Testis (tissue), 3 donors: ENCODE measurements around the gene GRM3. TPM values are rescaled to one million over a fixed set of nuclear protein-coding genes. Genes with fewer than 3 reads are reported as not detected.

Experiments used
- DNase-seq: peaks from one replicate; pipeline ENCODE4 v3.0.0-alpha.2; 2019
- H3K27ac ChIP-seq, 2 donors: fragments of 200-600 bp; sonication (generic); one replicate each; pipeline ENCODE4 v1.5.1; 2019
- H3K27me3 ChIP-seq: fragments of 200-600 bp; sonication (generic); one replicate; pipeline ENCODE4 v1.5.1; 2019
- H3K36me3 ChIP-seq: fragments of 200-600 bp; sonication (generic); one replicate; pipeline ENCODE4 v1.5.1; 2017; ENCODE audit warnings: low read depth; ENCODE audit errors: missing control alignments
- H3K4me1 ChIP-seq: fragments of 200-600 bp; sonication (generic); one replicate; pipeline ENCODE4 v1.5.1; 2019
- H3K4me3 ChIP-seq, 2 donors: fragments of 200-600 bp; sonication (generic); one replicate each; pipeline ENCODE4 v1.5.1; 2017 to 2019
- H3K9me3 ChIP-seq: fragments of 200-600 bp; sonication (generic); one replicate; pipeline ENCODE4 v1.5.1; 2017
- CTCF ChIP-seq, 3 experiments: fragments of 450-650 bp in 2 of 3; fragments of 200-600 bp in 1 of 3; sonication (generic) in 1 of 3; IDR thresholded peaks; one replicate each; pipeline ENCODE4 v1.5.1; 2016 to 2019; ENCODE audit warnings: antibody characterized with exemption in 3 of 3, mild to moderate bottlenecking in 2 of 3, moderate library complexity in 1 of 3
- POLR2A ChIP-seq: fragments of 450-650 bp; IDR thresholded peaks from one replicate; pipeline ENCODE4 v1.6.1; 2017; ENCODE audit warnings: antibody characterized with exemption, mild to moderate bottlenecking, moderate library complexity
- WGBS, 2 donors: methylation state at CpG; one replicate each; pipeline ENCODE4 v1.1.5; 2018; 5-methylcytosine and 5-hydroxymethylcytosine counted together
- intact Hi-C: fragments of 100-400 bp; cut with DNase I; formaldehyde crosslinking; loops from one replicate; pipeline ENCODE4 v1.15.1; 2023; ENCODE audit warnings: low total_unique reads
- polyA plus RNA-seq: library from polyadenylated mRNA; stranded (reverse); fragments of 350-450 nt; fragmentation: Illumina TruSeq; extraction: RNeasy Lipid Tissue Mini Kit (QIAGEN cat#74804); gene quantifications from one replicate; pipeline ENCODE4 v1.2.3, GENCODE V29; 2014; ENCODE audit warnings: low read depth, low replicate concordance; ENCODE audit not compliant: insufficient read depth
- total RNA-seq, 2 donors: library from RNA; depleted of rRNA; stranded (reverse); fragments of >200 nt; gene quantifications; one replicate each; pipeline ENCODE4 v1.2.3, GENCODE V29; 2016

The GRM3 gene
- total and polyA plus RNA-seq, 3 donors from 2014 or later: 0.12 to 0.47 (median 0.29) TPM

- Histone ChIP-seq H3K4me1 (no peaks in the 10 kb centered on the region), H3K4me3 (no peak overlapping the region), H3K36me3 (no peaks in the 10 kb centered on the region), H3K27me3 (no peaks in the 10 kb centered on the region), H3K27ac (no peak overlapping the region), H3K9me3 (no peaks in the 10 kb centered on the region)
- DNase-seq: peak; percentile 25
- intact Hi-C loops: no loop called here
- WGBS, 2 donors: 15 to 44% methylated on average over 1 of the region's 1 CpG
- no peak for TF ChIP-seq CTCF (IDR thresholded peaks at IDR 0.05)
- no peak for TF ChIP-seq POLR2A
Measured at GRCh38 chr7:86776136-86776535, 132.4 kb downstream of the GRM3 start.

- Histone ChIP-seq H3K36me3 (no peaks in the 10 kb centered on the region), H3K4me3 (no peak overlapping the region), H3K4me1 (no peaks in the 10 kb centered on the region), H3K27me3 (no peaks in the 10 kb centered on the region), H3K9me3 (no peaks in the 10 kb centered on the region), H3K27ac (no peak overlapping the region)
- no peak for DNase-seq
- TF ChIP-seq CTCF (IDR thresholded peaks at IDR 0.05) (no peak), POLR2A (no peak)
- intact Hi-C loops: no loop called here
Measured at GRCh38 chr7:86778271-86778670, 134.6 kb downstream of the GRM3 start.

GRCh38 chr7:86784765-86785164, 141.1 kb downstream of the GRM3 start:
- Histone ChIP-seq H3K36me3 (no peaks in the 10 kb centered on the region), H3K9me3 (no peaks in the 10 kb centered on the region), H3K4me3 (no peak overlapping the region), H3K4me1 (no peaks in the 10 kb centered on the region), H3K27ac (no peak overlapping the region), H3K27me3 (no peaks in the 10 kb centered on the region)
- no peak for TF ChIP-seq CTCF (IDR thresholded peaks at IDR 0.05)
- no peak for TF ChIP-seq POLR2A
- WGBS, 2 donors: 54 to 61% methylated on average over 2 of the region's 2 CpGs
- intact Hi-C loops: no loop called here
- DNase-seq: no peak

GRCh38 chr7:86785641-86786040, 141.9 kb downstream of the GRM3 start:
- 45 to 62% methylated on average over 3 of the region's 3 CpGs for WGBS, 2 donors
- no peaks in the 10 kb centered on the region for H3K9me3 ChIP-seq
- no peak overlapping the region for H3K27ac ChIP-seq
- TF ChIP-seq POLR2A (no peak), CTCF (IDR thresholded peaks at IDR 0.05) (no peak)
- H3K4me1 ChIP-seq: no peaks in the 10 kb centered on the region
- no peaks in the 10 kb centered on the region for H3K27me3 ChIP-seq
- DNase-seq: no peak
- intact Hi-C loops: no loop called here
- H3K36me3 ChIP-seq: no peaks in the 10 kb centered on the region
- no peak overlapping the region for H3K4me3 ChIP-seq

GRCh38 chr7:86786376-86786775, 142.7 kb downstream of the GRM3 start:
- H3K27me3 ChIP-seq: no peaks in the 10 kb centered on the region
- 48 to 92% methylated on average over 19 to 36 of the region's 36 CpGs for WGBS, 2 donors
- peak; percentile 14 for DNase-seq
- intact Hi-C loops: no loop called here
- H3K4me1 ChIP-seq: no peaks in the 10 kb centered on the region
- H3K9me3 ChIP-seq: no peaks in the 10 kb centered on the region
- H3K27ac ChIP-seq: no peak overlapping the region
- no peaks in the 10 kb centered on the region for H3K36me3 ChIP-seq
- H3K4me3 ChIP-seq: peak overlapping the region; percentile 6 to 46
- TF ChIP-seq POLR2A: no peak
- TF ChIP-seq CTCF (IDR thresholded peaks at IDR 0.05): no peak
